GM19467 (cell line): ENCODE data around the gene LMX1B.

ENCODE experiments used
- ATAC-seq: cut with Tn5 transposase; IDR thresholded peaks from one replicate; pipeline ENCODE4 v1.9.1; 2021; ENCODE audit warnings: mild to moderate bottlenecking, moderate library complexity; ENCODE audit not compliant: unreplicated experiment

The LMX1B gene

GRCh38 chr9:126617003-126617822 is 3.5 kb downstream of the LMX1B start:
- ATAC-seq: no peak

- ATAC-seq: no peak
These were observed 4.1 kb downstream of the LMX1B start for GRCh38 chr9:126617823-126618165.

- no peak for ATAC-seq
These were observed 4.5 kb downstream of the LMX1B start for GRCh38 chr9:126618190-126618584.

GRCh38 chr9:126618585-126619360 is 5.0 kb downstream of the LMX1B start:
- ATAC-seq: no peak

GRCh38 chr9:126619361-126620135 is 5.8 kb downstream of the LMX1B start:
- ATAC-seq: no peak

GRCh38 chr9:126620478-126620877 is 6.8 kb downstream of the LMX1B start:
- ATAC-seq: no peak

GRCh38 chr9:126621061-126621918 is 7.6 kb downstream of the LMX1B start:
- ATAC-seq: no peak

GRCh38 chr9:126621919-126622735 is 8.4 kb downstream of the LMX1B start:
- no peak for ATAC-seq

- no peak for ATAC-seq
These were observed 9.6 kb downstream of the LMX1B start for GRCh38 chr9:126623314-126623666.

- no peak for ATAC-seq
These were observed 10.1 kb downstream of the LMX1B start for GRCh38 chr9:126623667-126624478.

- ATAC-seq: no peak
These were observed 10.7 kb downstream of the LMX1B start for GRCh38 chr9:126624479-126624826.

GRCh38 chr9:126624912-126625311 is 11.2 kb downstream of the LMX1B start:
- no peak for ATAC-seq

- no peak for ATAC-seq
These were observed 11.8 kb downstream of the LMX1B start for GRCh38 chr9:126625329-126626126.

- no peak for ATAC-seq
These were observed 12.6 kb downstream of the LMX1B start for GRCh38 chr9:126626127-126626925.

- ATAC-seq: no peak
These were observed 13.2 kb downstream of the LMX1B start for GRCh38 chr9:126626926-126627233.

- ATAC-seq: no peak
These were observed 14.4 kb downstream of the LMX1B start for GRCh38 chr9:126628146-126628545.

GRCh38 chr9:126628969-126629674 is 15.4 kb downstream of the LMX1B start:
- ATAC-seq: no peak
